IMR-90 (cell line): Measurements from ENCODE around the gene ARHGEF12. TPM values are rescaled to one million over a fixed set of nuclear protein-coding genes. Genes with fewer than 3 reads are reported as not detected.

Experiments
- ATAC-seq: fragments of 200-7000 bp; cut with Tn5 transposase; 2 replicates; pipeline ENCODE4 v1.9.1; 2020; ENCODE audit warnings: low read depth, mild to moderate bottlenecking, moderate library complexity
- BruUV-seq: library from RNA; stranded (reverse); fragments of 400-500 nt; replicated peaks from 2 replicates; lab custom pipeline; 2021; lab: Mats Ljungman, UMichigan
- CTCF ChIA-PET: fragments of 300-600 bp; formaldehyde crosslinking; extraction: SDS; loops from one replicate; lab custom pipeline; 2021; ENCODE audit warnings: antibody characterized with exemption; lab: Yijun Ruan, JAX
- POLR2A ChIA-PET: fragments of 300-600 bp; sonication (Branson Sonifier 250); formaldehyde crosslinking; loops from one replicate; lab custom pipeline; 2022; ENCODE audit warnings: antibody characterized with exemption; ENCODE audit not compliant: unreplicated experiment; lab: Charles Lee
- DNase-seq: peaks from one replicate; pipeline ENCODE4 v3.0.0; 2013
- H2AFZ ChIP-seq: replicated peaks from 2 replicates; pipeline ENCODE3; 2013; ENCODE audit warnings: low read length, mild to moderate bottlenecking; ENCODE audit not compliant: poor library complexity
- H2AK5ac ChIP-seq: 2 replicates; pipeline ENCODE4 v1.6.1; 2013; ENCODE audit warnings: low read depth, low read length, inconsistent platforms
- H2AK9ac ChIP-seq: replicated peaks from 2 replicates; pipeline ENCODE3; 2013; ENCODE audit warnings: mild to moderate bottlenecking, low read depth, low read length, moderate library complexity; ENCODE audit not compliant: poor library complexity
- H2BK120ac ChIP-seq: 2 replicates; pipeline ENCODE4 v1.6.1; 2013; ENCODE audit warnings: low read depth, low read length, inconsistent platforms
- H2BK15ac ChIP-seq: 3 replicates; pipeline ENCODE4 v1.6.1; 2013; ENCODE audit warnings: low read depth, low read length, inconsistent platforms
- H2BK20ac ChIP-seq: 2 replicates; pipeline ENCODE4 v1.6.1; 2013; ENCODE audit warnings: low read depth, mild to moderate bottlenecking, inconsistent platforms, low read length, moderate library complexity
- H2BK5ac ChIP-seq: 2 replicates; pipeline ENCODE4 v1.6.1; 2013; ENCODE audit warnings: mild to moderate bottlenecking, low read depth, low read length, inconsistent platforms; ENCODE audit not compliant: poor library complexity, severe bottlenecking
- H3K14ac ChIP-seq: replicated peaks from 2 replicates; pipeline ENCODE4 v1.6.1; 2013; ENCODE audit warnings: low read depth, low read length, inconsistent platforms
- H3K18ac ChIP-seq: 2 replicates; pipeline ENCODE4 v1.6.1; 2013; ENCODE audit warnings: low read depth, low read length, control low read depth
- H3K23ac ChIP-seq: 2 replicates; pipeline ENCODE4 v1.6.1; 2013; ENCODE audit warnings: low read depth, low read length, inconsistent platforms
- H3K27ac ChIP-seq: 2 replicates; pipeline ENCODE4 v1.5.1; 2013; ENCODE audit warnings: mild to moderate bottlenecking, control low read depth, low read length; ENCODE audit not compliant: insufficient read depth
- H3K27me3 ChIP-seq: 2 replicates; pipeline ENCODE4 v1.6.1; 2013; ENCODE audit warnings: low read length; ENCODE audit not compliant: control insufficient read depth, insufficient read depth
- H3K36me3 ChIP-seq: 2 replicates; pipeline ENCODE4 v1.6.1; 2013; ENCODE audit warnings: low read length, mixed read lengths; ENCODE audit not compliant: control insufficient read depth, insufficient read depth
- H3K4ac ChIP-seq: 2 replicates; pipeline ENCODE4 v1.6.1; 2013; ENCODE audit warnings: low read depth, low read length, inconsistent platforms
- H3K4me1 ChIP-seq: 2 replicates; pipeline ENCODE4 v1.6.1; 2013; ENCODE audit warnings: low read length, mixed read lengths; ENCODE audit not compliant: control insufficient read depth, insufficient read depth
- H3K4me2 ChIP-seq: 2 replicates; pipeline ENCODE4 v1.6.1; 2013; ENCODE audit warnings: low read depth, mild to moderate bottlenecking, control low read depth, low read length, moderate library complexity
- H3K4me3 ChIP-seq: 2 replicates; pipeline ENCODE4 v1.5.1; 2013; ENCODE audit warnings: low read depth, mild to moderate bottlenecking, control low read depth, low read length, moderate library complexity; ENCODE audit not compliant: insufficient read depth
- H3K56ac ChIP-seq: 2 replicates; pipeline ENCODE4 v1.6.1; 2013; ENCODE audit warnings: low read length, inconsistent platforms; ENCODE audit not compliant: insufficient read depth; ENCODE audit errors: extremely low read depth
- H3K79me1 ChIP-seq, 2 experiments: 2 replicates each; pipeline ENCODE4 v1.6.1; 2013; ENCODE audit warnings: low read length in 2 of 2, inconsistent platforms in 1 of 2, low read depth in 1 of 2
- H3K9ac ChIP-seq: 2 replicates; pipeline ENCODE4 v1.6.1; 2013; ENCODE audit warnings: low read depth, low read length, control low read depth
- H3K9me1 ChIP-seq: 2 replicates; pipeline ENCODE4 v1.6.1; 2013; ENCODE audit warnings: low read length, inconsistent platforms; ENCODE audit not compliant: insufficient read depth
- H3K9me3 ChIP-seq: 2 replicates; pipeline ENCODE4 v1.6.1; 2013; ENCODE audit warnings: low read length; ENCODE audit not compliant: control insufficient read depth, insufficient read depth
- H4K20me1 ChIP-seq: 2 replicates; pipeline ENCODE4 v1.6.1; 2013; ENCODE audit warnings: low read length, inconsistent platforms; ENCODE audit not compliant: insufficient read depth
- H4K5ac ChIP-seq: 2 replicates; pipeline ENCODE4 v1.6.1; 2013; ENCODE audit warnings: mild to moderate bottlenecking, low read depth, low read length, control low read depth
- H4K8ac ChIP-seq, 2 experiments: 2 replicates each; pipeline ENCODE4 v1.6.1; 2013; ENCODE audit warnings: low read depth in 2 of 2, low read length in 2 of 2, control low read depth in 1 of 2, inconsistent platforms in 1 of 2
- H4K91ac ChIP-seq: 2 replicates; pipeline ENCODE4 v1.6.1; 2013; ENCODE audit warnings: low read depth, low read length, inconsistent platforms; ENCODE audit not compliant: insufficient read depth
- BHLHE40 ChIP-seq: fragments of 150-350 bp; IDR thresholded peaks from 2 replicates; pipeline ENCODE4 v1.6.1; 2016; ENCODE audit warnings: mild to moderate bottlenecking, low read depth, low read length
- CEBPB ChIP-seq: IDR thresholded peaks from 2 replicates; pipeline ENCODE4 v1.6.1; 2012; ENCODE audit warnings: low read depth, low read length, improper control_type of control experiment
- CHD1 ChIP-seq: IDR thresholded peaks from 2 replicates; pipeline ENCODE4 v1.6.1; 2012; ENCODE audit warnings: low read depth, low read length, improper control_type of control experiment
- CTCF ChIP-seq: conservative IDR thresholded peaks from 2 replicates; pipeline ENCODE4 v1.5.1; 2012; ENCODE audit warnings: mild to moderate bottlenecking, low read depth, low read length, improper control_type of control experiment
- FOS ChIP-seq: fragments of 150-350 bp; IDR thresholded peaks from 2 replicates; pipeline ENCODE4 v1.6.1; 2016; ENCODE audit warnings: low read depth, low read length
- MAZ ChIP-seq: IDR thresholded peaks from 2 replicates; pipeline ENCODE4 v1.6.1; 2012; ENCODE audit warnings: low read depth, mild to moderate bottlenecking, low read length, improper control_type of control experiment, moderate library complexity, borderline replicate concordance
- NFE2L2 ChIP-seq: fragments of 150-350 bp; IDR thresholded peaks from 2 replicates; pipeline ENCODE4 v1.6.1; 2016; ENCODE audit warnings: low read depth, mild to moderate bottlenecking, low read length
- POLR2A ChIP-seq: IDR thresholded peaks from 2 replicates; pipeline ENCODE4 v1.6.1; 2012; ENCODE audit warnings: mild to moderate bottlenecking, low read depth, low read length
- RCOR1 ChIP-seq: IDR thresholded peaks from 2 replicates; pipeline ENCODE4 v1.6.1; 2012; ENCODE audit warnings: mild to moderate bottlenecking, low read length, improper control_type of control experiment; ENCODE audit not compliant: insufficient replicate concordance
- RFX5 ChIP-seq: IDR thresholded peaks from 2 replicates; pipeline ENCODE4 v1.8.0; 2012; ENCODE audit warnings: low read depth, mild to moderate bottlenecking, low read length, moderate library complexity
- SMC3 ChIP-seq: fragments of 150-350 bp; IDR thresholded peaks from 2 replicates; pipeline ENCODE4 v1.6.1; 2016; ENCODE audit warnings: low read depth, mild to moderate bottlenecking, antibody characterized with exemption, low read length, moderate library complexity
- WGBS, 2 experiments: methylation state at CpG; one replicate each; pipeline versions ENCODE4 v1.1.5 to v1.1.7; 2013; ENCODE audit warnings: missing lambda C conversion rate in 2 of 2; ENCODE audit not compliant: insufficient read length in 1 of 2; ENCODE audit errors: extremely low coverage in 2 of 2; 5-methylcytosine and 5-hydroxymethylcytosine counted together
- dilution Hi-C: fragments of 300-500 bp; cut with HindIII; formaldehyde crosslinking; loops from one replicate; pipeline ENCODE4 v1.14.3; 2018; ENCODE audit warnings: low sequenced_read_pairs; ENCODE audit not compliant: unreplicated experiment
- in situ Hi-C: fragments of 300-500 bp; cut with MboI; formaldehyde crosslinking; loops from 3 replicates; pipeline ENCODE4 v1.14.3; 2019; ENCODE audit warnings: low sequenced_read_pairs, inconsistent platforms, mixed read lengths
- intact Hi-C: fragments of 100-400 bp; cut with micrococcal nuclease; formaldehyde crosslinking; loops from 2 replicates; pipeline ENCODE4 v1.10.0; 2022
- polyA plus RNA-seq, 3 experiments: library from polyadenylated mRNA; depleted of rRNA; stranded (reverse); fragments of >200 nt; gene quantifications; 2 replicates each; pipeline ENCODE4 v1.2.3, GENCODE V29; 2012; ENCODE audit warnings: low replicate concordance in 1 of 3
- total RNA-seq: library from RNA; depleted of rRNA; stranded (reverse); fragments of >200 nt; gene quantifications from 2 replicates; pipeline ENCODE4 v1.2.3, GENCODE V29; 2012
- TF ChIP-seq, protein P1 (sequence below): fragments of 150-350 bp; IDR thresholded peaks from 2 replicates; pipeline ENCODE4 v1.6.1; 2017; ENCODE audit warnings: mild to moderate bottlenecking, antibody characterized with exemption, low read length, low read depth

The ARHGEF12 gene
- total and polyA plus RNA-seq, 2 of the 4 experiments (the other 2 are of a cell fraction), result 25.5 to 115 TPM

- Histone ChIP-seq H3K4me1 (peaks cover 13% of the 10 kb centered on the region; the same call in 1 of the 2 replicates), H4K5ac (peak overlapping the region; percentile 9; the same call in 1 of the 2 replicates), H3K4me3 (no peak overlapping the region), H4K8ac (peak overlapping the region; percentile 70 to 85; a peak in 3 of 4 replicates), H4K20me1 (no peaks in the 10 kb centered on the region), H4K91ac (peak overlapping the region; percentile 63), H3K9me3 (no peaks in the 10 kb centered on the region), H2AK5ac (peak overlapping the region; percentile 70), H2BK20ac (peak overlapping the region; percentile 81), H3K79me1 (no peaks in the 10 kb centered on the region), H3K9ac (no peak overlapping the region; the same call in 1 of the 2 replicates), H2BK15ac (peak overlapping the region; percentile 21; the same call in 2 of the 3 replicates), H2BK120ac (peak overlapping the region; percentile 85), H3K27me3 (peaks cover 4% of the 10 kb centered on the region; the same call in 1 of the 2 replicates), H3K14ac (0 out of 2 replicates have a peak overlapping the region, but pooled peaks have one; percentile 21), H3K23ac (no peak overlapping the region; the same call in 1 of the 2 replicates), H2AK9ac (peak overlapping the region; percentile 57), H3K4me2 (peak overlapping the region; percentile 5; the same call in 1 of the 2 replicates), H3K9me1 (peaks cover 8% of the 10 kb centered on the region; the same call in 1 of the 2 replicates), H3K36me3 (no peaks in the 10 kb centered on the region), H2BK5ac (peak overlapping the region; percentile 9), H3K27ac (peak overlapping the region; percentile 87; the same call in 1 of the 2 replicates), H3K4ac (peak overlapping the region; percentile 83), H2AFZ (peak overlapping the region; percentile 87), H3K18ac (peak overlapping the region; percentile 2; the same call in 1 of the 2 replicates), H3K56ac (no peak overlapping the region)
- dilution Hi-C loops, result no loop called here
- POLR2A ChIA-PET, result interaction anchor here (0.5 kb wide), 1 partner anchor 162 kb away, joined by 6 read pairs; no protein-coding TSS in a partner anchor
- in situ Hi-C loops, result no loop called here
- CTCF ChIA-PET, result interaction anchor here (1.8 kb wide), 1 partner anchor 31 kb away, joined by 7 read pairs; no protein-coding TSS in a partner anchor
- no peak for DNase-seq
- intact Hi-C loops, result loop anchor here (2.0 to 10.0 kb wide), 3 partner anchors 30 to 1991 kb away; no protein-coding TSS in a partner anchor
- 47% methylated on average over 18 of the region's 39 CpGs; no CpG with 5 or more reads in 1 of the 2 experiments for WGBS, 2 experiments
- 0 out of 2 replicates have a peak, but pooled peaks have one; percentile 5 for ATAC-seq
- no TSS peak for BruUV-seq
- TF ChIP-seq BHLHE40 (no peak), NFE2L2 (no peak), CHD1 (no peak), RFX5 (no peak), SMC3 (no peak), RCOR1 (no peak), POLR2A (no peak), FOS (no peak), CEBPB (no peak), CTCF (no peak), MAZ (no peak)
- TF ChIP-seq, protein P1, sequence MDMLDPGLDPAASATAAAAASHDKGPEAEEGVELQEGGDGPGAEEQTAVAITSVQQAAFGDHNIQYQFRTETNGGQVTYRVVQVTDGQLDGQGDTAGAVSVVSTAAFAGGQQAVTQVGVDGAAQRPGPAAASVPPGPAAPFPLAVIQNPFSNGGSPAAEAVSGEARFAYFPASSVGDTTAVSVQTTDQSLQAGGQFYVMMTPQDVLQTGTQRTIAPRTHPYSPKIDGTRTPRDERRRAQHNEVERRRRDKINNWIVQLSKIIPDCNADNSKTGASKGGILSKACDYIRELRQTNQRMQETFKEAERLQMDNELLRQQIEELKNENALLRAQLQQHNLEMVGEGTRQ, result no peak
Measured at GRCh38 chr11:120516461-120517389, 180.5 kb downstream of the ARHGEF12 start.
